ENCODE results near the gene TPSD1. TPM values are rescaled to one million over a fixed set of nuclear protein-coding genes. Genes with fewer than 3 reads are reported as not detected.

The TPSD1 gene
- total RNA-seq, 1 donor, result not detected

- TF ChIP-seq, protein P1, sequence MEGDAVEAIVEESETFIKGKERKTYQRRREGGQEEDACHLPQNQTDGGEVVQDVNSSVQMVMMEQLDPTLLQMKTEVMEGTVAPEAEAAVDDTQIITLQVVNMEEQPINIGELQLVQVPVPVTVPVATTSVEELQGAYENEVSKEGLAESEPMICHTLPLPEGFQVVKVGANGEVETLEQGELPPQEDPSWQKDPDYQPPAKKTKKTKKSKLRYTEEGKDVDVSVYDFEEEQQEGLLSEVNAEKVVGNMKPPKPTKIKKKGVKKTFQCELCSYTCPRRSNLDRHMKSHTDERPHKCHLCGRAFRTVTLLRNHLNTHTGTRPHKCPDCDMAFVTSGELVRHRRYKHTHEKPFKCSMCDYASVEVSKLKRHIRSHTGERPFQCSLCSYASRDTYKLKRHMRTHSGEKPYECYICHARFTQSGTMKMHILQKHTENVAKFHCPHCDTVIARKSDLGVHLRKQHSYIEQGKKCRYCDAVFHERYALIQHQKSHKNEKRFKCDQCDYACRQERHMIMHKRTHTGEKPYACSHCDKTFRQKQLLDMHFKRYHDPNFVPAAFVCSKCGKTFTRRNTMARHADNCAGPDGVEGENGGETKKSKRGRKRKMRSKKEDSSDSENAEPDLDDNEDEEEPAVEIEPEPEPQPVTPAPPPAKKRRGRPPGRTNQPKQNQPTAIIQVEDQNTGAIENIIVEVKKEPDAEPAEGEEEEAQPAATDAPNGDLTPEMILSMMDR (IDR thresholded peaks at IDR 0.05; ENCODE audit: insufficient read depth, low read length), result no peak
- no peak overlapping the region for H3K4me3 ChIP-seq (ENCODE audit: low read depth, low read length)
- DNase-seq (ENCODE audit: low read depth), result no peak
Observed at GRCh38 chr16:1212616-1213194, 43.2 kb upstream of the TPSD1 start.

- no peak for DNase-seq (ENCODE audit: low read depth)
- H3K4me3 ChIP-seq (ENCODE audit: low read depth, low read length), result no peak overlapping the region
- TF ChIP-seq, protein P1 (IDR thresholded peaks at IDR 0.05; ENCODE audit: insufficient read depth, low read length), result no peak
Observed at GRCh38 chr16:1213231-1213630, 42.6 kb upstream of the TPSD1 start.

GRCh38 chr16:1213796-1214372 lies 42.0 kb upstream of the TPSD1 start:
- TF ChIP-seq, protein P1 (IDR thresholded peaks at IDR 0.05; ENCODE audit: insufficient read depth, low read length), result no peak
- H3K4me3 ChIP-seq (ENCODE audit: low read depth, low read length), result no peak overlapping the region
- DNase-seq (ENCODE audit: low read depth), result no peak

- TF ChIP-seq, protein P1 (IDR thresholded peaks at IDR 0.05; ENCODE audit: insufficient read depth, low read length), result no peak
- no peak for DNase-seq (ENCODE audit: low read depth)
- H3K4me3 ChIP-seq (ENCODE audit: low read depth, low read length), result no peak overlapping the region
Observed at GRCh38 chr16:1214719-1215118, 41.1 kb upstream of the TPSD1 start.

DNA sequence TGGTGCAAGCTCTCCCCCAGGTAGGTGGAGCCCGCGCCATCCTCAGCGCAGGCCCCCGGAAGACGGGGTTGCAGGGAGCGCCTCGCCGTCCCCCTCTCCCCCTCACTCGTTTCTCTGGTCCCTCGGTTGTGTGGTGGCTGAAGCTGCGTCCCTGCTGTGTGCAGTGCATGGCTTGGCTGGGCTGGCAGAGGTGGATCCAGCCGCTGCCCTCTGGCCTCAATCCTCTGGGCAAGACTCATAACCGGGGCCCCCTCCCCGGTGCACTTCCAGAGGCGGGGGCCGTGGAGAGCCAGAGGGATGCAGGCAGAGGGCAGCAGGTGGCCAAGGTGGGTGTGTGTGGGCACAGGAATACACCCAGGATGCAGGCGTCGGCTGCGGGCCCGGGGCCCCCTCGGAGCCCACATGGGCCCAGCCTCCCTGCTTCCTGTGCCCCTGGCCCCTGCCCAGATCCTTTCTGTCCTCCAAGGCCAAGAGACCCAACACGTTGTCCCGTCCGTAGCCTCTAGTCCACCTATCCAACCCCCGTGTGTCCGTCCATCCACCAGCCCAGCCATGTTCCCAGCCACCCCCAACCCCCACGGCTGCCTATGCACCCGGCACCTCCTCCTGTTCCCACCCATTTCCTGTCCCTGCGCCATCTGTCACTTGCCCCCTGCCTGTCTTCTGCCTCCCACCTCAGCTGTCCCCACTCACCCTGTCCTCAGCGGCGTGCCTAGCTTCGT lies 40.1 kb upstream of the TPSD1 start:
- H3K4me3 ChIP-seq (ENCODE audit: low read depth, low read length), result no peak overlapping the region
- DNase-seq (ENCODE audit: low read depth), result no peak
- TF ChIP-seq, protein P1 (IDR thresholded peaks at IDR 0.05; ENCODE audit: insufficient read depth, low read length), result no peak

DNA sequence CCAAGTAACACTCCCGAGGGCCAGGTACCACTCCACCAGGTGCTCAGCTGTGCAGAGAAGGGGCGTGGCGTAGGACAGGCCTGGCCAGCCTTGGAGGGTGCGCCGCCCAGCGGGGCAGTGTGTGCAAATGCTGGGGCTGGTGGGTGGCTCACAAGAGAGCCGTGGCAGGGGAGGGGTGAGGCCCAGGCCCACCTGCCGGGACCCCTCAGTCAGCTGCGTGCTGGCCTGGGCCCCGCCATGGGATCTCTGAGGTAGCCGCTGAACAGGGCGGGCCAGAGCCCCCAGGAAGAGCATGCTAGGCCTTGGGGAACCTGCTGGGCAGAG lies 39.6 kb upstream of the TPSD1 start:
- DNase-seq (ENCODE audit: low read depth), result no peak
- TF ChIP-seq, protein P1 (IDR thresholded peaks at IDR 0.05; ENCODE audit: insufficient read depth, low read length), result no peak
- no peak overlapping the region for H3K4me3 ChIP-seq (ENCODE audit: low read depth, low read length)

Data from fibroblast of the aortic adventitia (primary cell).